GM12878 (cell line): ENCODE measurements around the gene ZNF534. TPM values are rescaled to one million over a fixed set of nuclear protein-coding genes. Genes with fewer than 3 reads are reported as not detected.
A peak's percentile ranks its signal among the peaks of the same experiment; 100 is the strongest.

Source experiments
- ATAC-seq: fragments of 200-7000 bp; cut with Tn5 transposase; 3 replicates; pipeline ENCODE4 v1.9.1; 2020; ENCODE audit warnings: mild to moderate bottlenecking, moderate library complexity
- BruUV-seq: library from RNA; stranded (reverse); fragments of 400-500 nt; replicated peaks from 2 replicates; lab custom pipeline; 2021; lab: Mats Ljungman, UMichigan
- CTCF ChIA-PET: fragments of 300-600 bp; sonication (Branson Sonifier 250); formaldehyde crosslinking; extraction: SDS; loops from one replicate; lab custom pipeline; 2021; ENCODE audit warnings: inconsistent platforms; lab: Yijun Ruan, JAX
- POLR2A ChIA-PET: fragments of 350-600 bp; formaldehyde crosslinking; extraction: SDS; loops from one replicate; lab custom pipeline; 2021; ENCODE audit warnings: inconsistent platforms; lab: Charles Lee
- RAD21 ChIA-PET: fragments of 300-600 bp; sonication (Branson Sonifier 250); formaldehyde crosslinking; loops from one replicate; lab custom pipeline; 2023; ENCODE audit warnings: antibody characterized with exemption; ENCODE audit not compliant: unreplicated experiment; lab: Charles Lee
- SMC1A ChIA-PET: fragments of 300-600 bp; sonication (Branson Sonifier 250); formaldehyde crosslinking; loops from one replicate; lab custom pipeline; 2023; ENCODE audit not compliant: unreplicated experiment, uncharacterized antibody; lab: Charles Lee
- DNase-seq: peaks from one replicate; pipeline ENCODE4 v3.0.0-alpha.2; 2011; ENCODE audit warnings: low read depth, low spot score
- FAIRE-seq: peaks from 3 replicates; lab custom pipeline; 2011; peaks lifted over from hg19 to GRCh38; lab: Jason Lieb, UNC
- H2AFZ ChIP-seq: 2 replicates; pipeline ENCODE4 v1.6.0; 2011; ENCODE audit warnings: low read depth, low read length, control low read depth; ENCODE audit not compliant: control insufficient read depth
- H3K27ac ChIP-seq: 2 replicates; pipeline ENCODE4 v1.5.1; 2011; ENCODE audit warnings: control low read depth; ENCODE audit not compliant: control insufficient read depth, insufficient read depth
- H3K27me3 ChIP-seq, 2 experiments: replicated peaks in 1 of 2; 2 replicates each; pipeline versions ENCODE4 v1.6.0 to v1.6.1; 2011; ENCODE audit warnings: low read length in 1 of 2; ENCODE audit not compliant: control insufficient read depth in 2 of 2, insufficient read depth in 2 of 2
- H3K36me3 ChIP-seq, 2 experiments: 2 replicates each; pipeline ENCODE4 v1.5.1; 2011; ENCODE audit warnings: low read length in 1 of 2; ENCODE audit not compliant: control insufficient read depth in 2 of 2, insufficient read depth in 2 of 2
- H3K4me1 ChIP-seq: 2 replicates; pipeline ENCODE4 v1.6.1; 2011; ENCODE audit warnings: mild to moderate bottlenecking, low read length, moderate library complexity, mixed read lengths; ENCODE audit not compliant: control insufficient read depth, insufficient read depth
- H3K4me2 ChIP-seq: 2 replicates; pipeline ENCODE4 v1.6.0; 2011; ENCODE audit warnings: control low read depth; ENCODE audit not compliant: control insufficient read depth, insufficient read depth
- H3K4me3 ChIP-seq: fragments of 200-600 bp; sonication (generic); 2 replicates; pipeline ENCODE4 v1.5.1; 2016
- H3K79me2 ChIP-seq: 2 replicates; pipeline ENCODE4 v1.6.0; 2011; ENCODE audit warnings: low read length; ENCODE audit not compliant: control insufficient read depth, insufficient read depth
- H3K9ac ChIP-seq: 2 replicates; pipeline ENCODE4 v1.8.0; 2011; ENCODE audit warnings: low read length, control low read depth, mixed read lengths; ENCODE audit not compliant: control insufficient read depth, insufficient read depth
- H3K9me3 ChIP-seq: replicated peaks from 3 replicates; pipeline ENCODE4 v1.5.1; 2011; ENCODE audit warnings: mild to moderate bottlenecking, low read length; ENCODE audit not compliant: control insufficient read depth, insufficient read depth
- H4K20me1 ChIP-seq: 2 replicates; pipeline ENCODE4 v1.6.0; 2011; ENCODE audit not compliant: control insufficient read depth, insufficient read depth
- CBX5 ChIP-seq: sonication (generic); IDR thresholded peaks from 2 replicates; pipeline ENCODE4 v1.6.1; 2016; ENCODE audit warnings: low read depth, moderate library complexity, mild to moderate bottlenecking, inconsistent platforms
- CEBPZ ChIP-seq: fragments of 150-350 bp; IDR thresholded peaks from 2 replicates; pipeline ENCODE4 v1.6.1; 2016; ENCODE audit warnings: low read depth, low read length
- MYB ChIP-seq: fragments of 150-350 bp; IDR thresholded peaks from 2 replicates; pipeline ENCODE4 v1.6.1; 2014; ENCODE audit warnings: mild to moderate bottlenecking, low read depth, low read length, borderline replicate concordance
- NFIC ChIP-seq: IDR thresholded peaks from 2 replicates; pipeline ENCODE4 v1.6.1; 2012; ENCODE audit warnings: low read depth, mild to moderate bottlenecking, inconsistent platforms, low read length, moderate library complexity
- SRF ChIP-seq, 2 experiments: IDR thresholded peaks; 2 replicates each; pipeline ENCODE4 v1.6.1; 2011; ENCODE audit warnings: low read depth in 2 of 2, low read length in 2 of 2, mild to moderate bottlenecking in 1 of 2, moderate library complexity in 1 of 2
- ZNF274 ChIP-seq: IDR thresholded peaks from one replicate; pipeline ENCODE4 v1.8.0; 2011; ENCODE audit not compliant: insufficient read length, insufficient read depth
- WGBS: methylation state at CpG from one replicate; pipeline ENCODE4 v1.1.6; 2016; ENCODE audit warnings: low lambda C conversion rate; ENCODE audit not compliant: insufficient replicate concordance, insufficient coverage; ENCODE audit errors: missing lambda C conversion rate; 5-methylcytosine and 5-hydroxymethylcytosine counted together
- in situ Hi-C: fragments of 300-500 bp; cut with MboI; formaldehyde crosslinking; loops from 9 replicates; pipeline ENCODE4 v1.14.3; 2018; ENCODE audit warnings: mixed read lengths
- intact Hi-C: fragments of 100-400 bp; cut with micrococcal nuclease; formaldehyde crosslinking; loops from one replicate; pipeline ENCODE4 v1.14.2; 2022; ENCODE audit not compliant: unreplicated experiment
- polyA plus RNA-seq, 11 experiments: library from polyadenylated mRNA; depleted of rRNA in 4 of 11; unstranded in 6 of 11; stranded (reverse) in 5 of 11; fragments of >200 nt; fragmentation: Nextera tagmentation in 4 of 11; fragmentation: Illumina TruSeq in 1 of 11; extraction: Ambion mirVana in 4 of 11; extraction: Trizol in 1 of 11; gene quantifications; 1 replicate in 1 of 11; 2 replicates in 10 of 11; pipeline versions ENCODE4 v1.2.1 to v1.2.3, GENCODE V29; 2011 to 2016; ENCODE audit warnings: inconsistent platforms in 2 of 11, missing spikeins in 2 of 11, low read depth in 1 of 11
- total RNA-seq, 4 experiments: library from RNA; depleted of rRNA in 3 of 4; stranded (reverse); fragments of >200 nt in 3 of 4; fragmentation: Illumina TruSeq in 1 of 4; extraction: Trizol in 1 of 4; gene quantifications; 2 replicates each; pipeline versions ENCODE4 v1.2.1 to v1.2.3, GENCODE V29; 2013 to 2021

Gene ZNF534
- total and polyA plus RNA-seq, 10 of the 15 experiments (the other 5 are each of a cell fraction or from before 2014, with no cell fraction given): 0.39 to 0.79 TPM; not detected in 8

GRCh38 chr19:52464798-52465470 lies 36.0 kb downstream of the ZNF534 start:
- no peak for FAIRE-seq
- no peak overlapping the region for H3K4me2 ChIP-seq
- CTCF ChIA-PET: interaction anchor here (0.8 kb wide), 1 partner anchor 498 kb away, joined by 4 read pairs; no protein-coding TSS in a partner anchor

GRCh38 chr19:52473655-52474350 lies 44.9 kb downstream of the ZNF534 start:
- intact Hi-C loops: no loop called here
- DNase-seq (no peak), FAIRE-seq (no peak), ATAC-seq (no peak)
- ChIA-PET CTCF (no interaction called here), SMC1A (no interaction called here), POLR2A (no interaction called here), RAD21 (no interaction called here)
- WGBS: 18% methylated on average over 3 of the region's 3 CpGs
- H3K4me3 ChIP-seq: no peak overlapping the region
- BruUV-seq: no TSS peak
- no peaks in the 10 kb centered on the region for H3K79me2 ChIP-seq
- H3K9ac ChIP-seq: no peak overlapping the region
- H3K4me1 ChIP-seq: no peaks in the 10 kb centered on the region
- no peak overlapping the region for H3K4me2 ChIP-seq
- in situ Hi-C loops: no loop called here
- H4K20me1 ChIP-seq: no peaks in the 10 kb centered on the region
- H3K9me3 ChIP-seq: peaks cover 10% of the 10 kb centered on the region; the same call in 2 of the 3 replicates
- H3K27ac ChIP-seq: no peak overlapping the region
- H3K36me3 ChIP-seq: no peaks in the 10 kb centered on the region
- no peak overlapping the region for H2AFZ ChIP-seq
- TF ChIP-seq CEBPZ: no peak
- peak; percentile 85 for TF ChIP-seq ZNF274
- TF ChIP-seq CBX5: 0 out of 2 replicates have a peak, but pooled peaks have one; percentile 40
- no peaks in the 10 kb centered on the region for H3K27me3 ChIP-seq

More at GRCh38 chr19:52464798-52465470, 36.0 kb downstream of the ZNF534 start:
- Histone ChIP-seq H3K9me3 (peaks cover 4% of the 10 kb centered on the region; the same call in 1 of the 3 replicates), H3K4me1 (no peaks in the 10 kb centered on the region), H3K4me3 (no peak overlapping the region), H3K36me3 (no peaks in the 10 kb centered on the region), H4K20me1 (no peaks in the 10 kb centered on the region), H3K27ac (no peak overlapping the region), H3K79me2 (no peaks in the 10 kb centered on the region), H2AFZ (no peak overlapping the region), H3K27me3 (no peaks in the 10 kb centered on the region), H3K9ac (no peak overlapping the region)
- no TSS peak for BruUV-seq
- ATAC-seq (no peak), DNase-seq (no peak)
- intact Hi-C loops: no loop called here
- SMC1A ChIA-PET: no interaction called here
- POLR2A ChIA-PET: no interaction called here
- in situ Hi-C loops: no loop called here
- WGBS: 56% methylated on average over 14 of the region's 14 CpGs
- TF ChIP-seq NFIC: no peak
- no peak for TF ChIP-seq MYB
- TF ChIP-seq SRF (IDR thresholded peaks at IDR 0.05; ENCODE audit: low read depth in 2 of 2, low read length in 2 of 2): no peak
- RAD21 ChIA-PET: no interaction called here
